SK-N-SH (cell line): Measurements from ENCODE around the gene CELSR1. TPM values are rescaled to one million over a fixed set of nuclear protein-coding genes. Genes with fewer than 3 reads are reported as not detected.

Experiments used
- CTCF ChIA-PET: fragments of 300-600, 350-600 bp; formaldehyde crosslinking; extraction: SDS; loops from one replicate; lab custom pipeline; 2021; lab: Yijun Ruan, JAX
- POLR2A ChIA-PET: fragments of 350-600 bp; sonication (Branson Sonifier 250); formaldehyde crosslinking; extraction: SDS; loops from one replicate; lab custom pipeline; 2020; ENCODE audit warnings: antibody characterized with exemption, inconsistent platforms; lab: Yijun Ruan, JAX
- DNase-seq: peaks from one replicate; pipeline ENCODE4 v3.0.0; 2012
- H2AFZ ChIP-seq: fragments of 200-600 bp; sonication (generic); 2 replicates; pipeline ENCODE4 v1.8.1; 2016; ENCODE audit warnings: antibody characterized with exemption, mild to moderate bottlenecking, low read depth
- H3F3A ChIP-seq: fragments of 200-600 bp; sonication (generic); replicated peaks from 2 replicates; pipeline ENCODE3; 2016; ENCODE audit warnings: antibody characterized with exemption, mild to moderate bottlenecking; ENCODE audit not compliant: insufficient read depth
- H3K27ac ChIP-seq, 2 experiments: fragments of 200-500 bp in 1 of 2; fragments of 200-600 bp in 1 of 2; sonication (Bioruptor generic) in 1 of 2; sonication (generic), shearing (Covaris generic) in 1 of 2; 2 replicates each; pipeline versions ENCODE4 v1.5.1 to v1.6.1; 2014 to 2016; ENCODE audit warnings: low read depth in 2 of 2, inconsistent platforms in 1 of 2, low read length in 1 of 2, mild to moderate bottlenecking in 1 of 2, mixed read lengths in 1 of 2
- H3K27me3 ChIP-seq: fragments of 200-600 bp; sonication (generic), shearing (Covaris generic); 2 replicates; pipeline ENCODE4 v1.6.1; 2016; ENCODE audit warnings: mixed run types; ENCODE audit not compliant: insufficient read depth
- H3K36me3 ChIP-seq, 2 experiments: fragments of 200-500 bp in 1 of 2; fragments of 200-600 bp in 1 of 2; sonication (Bioruptor generic) in 1 of 2; sonication (generic) in 1 of 2; replicated peaks in 1 of 2; 2 replicates each; pipeline versions ENCODE3 to v1.5.1; 2014 to 2016; ENCODE audit warnings: low read length in 1 of 2, mild to moderate bottlenecking in 1 of 2; ENCODE audit not compliant: insufficient read depth in 2 of 2, control insufficient read depth in 1 of 2
- H3K4me1 ChIP-seq, 2 experiments: fragments of 200-500 bp in 1 of 2; fragments of 200-600 bp in 1 of 2; sonication (Bioruptor generic) in 1 of 2; sonication (generic), shearing (Covaris generic) in 1 of 2; 2 replicates each; pipeline versions ENCODE4 v1.5.1 to v1.6.1; 2014 to 2016; ENCODE audit warnings: low read depth in 1 of 2, low read length in 1 of 2, mixed run types in 1 of 2; ENCODE audit not compliant: insufficient read depth in 2 of 2, control insufficient read depth in 1 of 2
- H3K4me2 ChIP-seq: fragments of 200-600 bp; sonication (generic), shearing (Covaris generic); 2 replicates; pipeline ENCODE4 v1.6.1; 2017; ENCODE audit warnings: mixed run types
- H3K4me3 ChIP-seq, 2 experiments: fragments of 200-500 bp in 1 of 2; fragments of 200-600 bp in 1 of 2; sonication (Bioruptor generic) in 1 of 2; sonication (generic), shearing (Covaris generic) in 1 of 2; 2 replicates each; pipeline versions ENCODE4 v1.5.1 to v1.8.1; 2014 to 2016; ENCODE audit warnings: low read depth in 2 of 2, inconsistent platforms in 1 of 2, low read length in 1 of 2, mild to moderate bottlenecking in 1 of 2, mixed read lengths in 1 of 2, moderate library complexity in 1 of 2
- H3K79me2 ChIP-seq: fragments of 200-600 bp; sonication (generic); 2 replicates; pipeline ENCODE4 v1.8.1; 2017; ENCODE audit warnings: mild to moderate bottlenecking; ENCODE audit not compliant: insufficient read depth
- H3K9ac ChIP-seq: fragments of 200-600 bp; sonication (generic); 2 replicates; pipeline ENCODE4 v1.6.1; 2017; ENCODE audit warnings: mixed run types
- H3K9me2 ChIP-seq: fragments of 200-600 bp; sonication (generic); 2 replicates; pipeline ENCODE4 v1.6.1; 2017; ENCODE audit warnings: mixed run types
- H3K9me3 ChIP-seq: fragments of 200-600 bp; sonication (generic); 2 replicates; pipeline ENCODE4 v1.6.1; 2017; ENCODE audit warnings: mixed run types, mild to moderate bottlenecking, moderate library complexity
- H4K20me1 ChIP-seq: fragments of 200-600 bp; sonication (generic); 2 replicates; pipeline ENCODE4 v1.6.1; 2017; ENCODE audit warnings: mild to moderate bottlenecking, mixed run types; ENCODE audit not compliant: insufficient read depth
- CHD2 ChIP-seq: fragments of 150-350 bp; IDR thresholded peaks from 2 replicates; pipeline ENCODE4 v1.6.1; 2018; ENCODE audit warnings: low read length; ENCODE audit not compliant: partially characterized antibody
- ELF1 ChIP-seq: IDR thresholded peaks from 2 replicates; pipeline ENCODE4 v1.4.0; 2012
- EP300 ChIP-seq, 2 experiments: IDR thresholded peaks; 2 replicates each; pipeline versions ENCODE4 v1.4.0 to v1.6.1; 2012; ENCODE audit warnings: borderline replicate concordance in 1 of 2, low read depth in 1 of 2, low read length in 1 of 2
- EZH2phosphoT487 ChIP-seq: fragments of 200-600 bp; sonication (generic); IDR thresholded peaks from 2 replicates; pipeline ENCODE4 v1.6.1; 2017; ENCODE audit warnings: low read depth, mixed run types, mild to moderate bottlenecking, antibody characterized with exemption, moderate library complexity, borderline replicate concordance
- FOSL2 ChIP-seq: IDR thresholded peaks from 2 replicates; pipeline ENCODE4 v1.4.0; 2012; ENCODE audit warnings: low read depth, mild to moderate bottlenecking, moderate library complexity, borderline replicate concordance
- FOXM1 ChIP-seq: IDR thresholded peaks from 2 replicates; pipeline ENCODE4 v1.4.0; 2012; ENCODE audit warnings: low read depth, mild to moderate bottlenecking
- GABPA ChIP-seq: IDR thresholded peaks from 2 replicates; pipeline ENCODE4 v1.4.0; 2012; ENCODE audit warnings: low read depth, mild to moderate bottlenecking
- IRF3 ChIP-seq: fragments of 150-350 bp; IDR thresholded peaks from 2 replicates; pipeline ENCODE4 v1.6.1; 2016; ENCODE audit warnings: mild to moderate bottlenecking, low read depth, low read length
- JUND ChIP-seq: IDR thresholded peaks from 2 replicates; pipeline ENCODE4 v1.4.0; 2012
- MXI1 ChIP-seq: IDR thresholded peaks from 2 replicates; pipeline ENCODE4 v1.6.1; 2012; ENCODE audit warnings: mild to moderate bottlenecking, low read depth, low read length, improper control_type of control experiment
- NRF1 ChIP-seq: IDR thresholded peaks from 2 replicates; pipeline ENCODE4 v1.6.1; 2012; ENCODE audit warnings: low read depth, mild to moderate bottlenecking, low read length
- POLR2AphosphoS5 ChIP-seq: IDR thresholded peaks from 2 replicates; pipeline ENCODE4 v1.6.1; 2012; ENCODE audit warnings: low read depth, low read length
- RAD21 ChIP-seq: IDR thresholded peaks from 2 replicates; pipeline ENCODE4 v1.6.1; 2012; ENCODE audit warnings: mild to moderate bottlenecking, low read length
- RCOR1 ChIP-seq: fragments of 150-350 bp; IDR thresholded peaks from 2 replicates; pipeline ENCODE4 v1.6.1; 2017; ENCODE audit warnings: antibody characterized with exemption, low read length
- RFX5 ChIP-seq: IDR thresholded peaks from 2 replicates; pipeline ENCODE4 v1.6.1; 2012; ENCODE audit warnings: mild to moderate bottlenecking, improper control_type of control experiment, low read length
- RXRA ChIP-seq: IDR thresholded peaks from 2 replicates; pipeline ENCODE4 v1.4.0; 2012; ENCODE audit warnings: low read depth, mild to moderate bottlenecking, borderline replicate concordance
- SIN3A ChIP-seq: IDR thresholded peaks from 2 replicates; pipeline ENCODE4 v1.6.1; 2012; ENCODE audit warnings: low read depth, mild to moderate bottlenecking, low read length, moderate library complexity, borderline replicate concordance
- TAF1 ChIP-seq: IDR thresholded peaks from 2 replicates; pipeline ENCODE4 v1.6.1; 2012; ENCODE audit warnings: low read depth, mild to moderate bottlenecking, low read length, moderate library complexity, borderline replicate concordance
- TCF12 ChIP-seq: IDR thresholded peaks from 2 replicates; pipeline ENCODE4 v1.4.0; 2012
- TEAD4 ChIP-seq: IDR thresholded peaks from 2 replicates; pipeline ENCODE4 v1.4.0; 2012; ENCODE audit warnings: mild to moderate bottlenecking, borderline replicate concordance; ENCODE audit not compliant: insufficient read depth
- USF1 ChIP-seq: IDR thresholded peaks from 2 replicates; pipeline ENCODE4 v1.4.0; 2012; ENCODE audit warnings: low read depth, borderline replicate concordance
- USF2 ChIP-seq: fragments of 150-350 bp; IDR thresholded peaks from 2 replicates; pipeline ENCODE4 v1.6.1; 2017; ENCODE audit warnings: antibody characterized with exemption, low read length, low read depth, borderline replicate concordance
- WGBS: methylation state at CpG from one replicate; pipeline ENCODE4 v1.1.6; 2017; ENCODE audit warnings: low lambda C conversion rate; 5-methylcytosine and 5-hydroxymethylcytosine counted together
- polyA plus RNA-seq, 3 experiments: library from polyadenylated mRNA; depleted of rRNA; stranded (reverse); fragments of >200 nt; gene quantifications; 2 replicates each; pipeline ENCODE4 v1.2.3, GENCODE V29; 2012

Gene CELSR1
- polyA plus RNA-seq, 1 of the 3 experiments (the other 2 are of a cell fraction), result 5.0 TPM

GRCh38 chr22:46467006-46467405 is 70.4 kb downstream of the CELSR1 start:
- H3K9me2 ChIP-seq, result no peaks in the 10 kb centered on the region
- no peaks in the 10 kb centered on the region for H3K27me3 ChIP-seq
- TF ChIP-seq IRF3 (no peak), GABPA (no peak), FOXM1 (no peak), TEAD4 (no peak), ELF1 (no peak), NRF1 (no peak)
- no peaks in the 10 kb centered on the region for H3K4me1 ChIP-seq
- no peak overlapping the region for H2AFZ ChIP-seq
- 83% methylated on average over 5 of the region's 5 CpGs for WGBS
- no peak for DNase-seq
- H3K27ac ChIP-seq, result no peak overlapping the region
- no peaks in the 10 kb centered on the region for H3K9me3 ChIP-seq
- no peaks in the 10 kb centered on the region for H3K36me3 ChIP-seq
- ChIA-PET POLR2A (no interaction called here), CTCF (no interaction called here)
- H4K20me1 ChIP-seq, result no peaks in the 10 kb centered on the region
- no peak overlapping the region for H3K4me3 ChIP-seq
- no peak overlapping the region for H3K9ac ChIP-seq
- peaks cover 7% of the 10 kb centered on the region for H3F3A ChIP-seq
- no peaks in the 10 kb centered on the region for H3K79me2 ChIP-seq
- H3K4me2 ChIP-seq, result no peak overlapping the region

GRCh38 chr22:46466255-46466676 is 71.2 kb downstream of the CELSR1 start:
- TF ChIP-seq TAF1 (no peak), EP300 (IDR thresholded peaks at IDR 0.05; ENCODE audit: borderline replicate concordance in 1 of 2, low read depth in 1 of 2, low read length in 1 of 2) (no peak), USF1 (no peak)
- 69% methylated on average over 4 of the region's 10 CpGs for WGBS
- no peak overlapping the region for H3K4me3 ChIP-seq
- H3K4me2 ChIP-seq, result no peak overlapping the region
- ChIA-PET CTCF (no interaction called here), POLR2A (no interaction called here)
- H3K79me2 ChIP-seq, result no peaks in the 10 kb centered on the region
- H3K9me2 ChIP-seq, result no peaks in the 10 kb centered on the region
- no peaks in the 10 kb centered on the region for H3K4me1 ChIP-seq
- H3K27ac ChIP-seq, result no peak overlapping the region
- no peaks in the 10 kb centered on the region for H3K9me3 ChIP-seq
- H3K9ac ChIP-seq, result no peak overlapping the region
- peaks cover 7% of the 10 kb centered on the region for H3F3A ChIP-seq
- no peak for DNase-seq
- no peak overlapping the region for H2AFZ ChIP-seq
- no peaks in the 10 kb centered on the region for H4K20me1 ChIP-seq
- H3K27me3 ChIP-seq, result no peaks in the 10 kb centered on the region
- no peaks in the 10 kb centered on the region for H3K36me3 ChIP-seq

- no peak for DNase-seq
- peaks cover 7% of the 10 kb centered on the region for H3F3A ChIP-seq
- no peak overlapping the region for H3K27ac ChIP-seq
- no peak overlapping the region for H2AFZ ChIP-seq
- H3K36me3 ChIP-seq, result no peaks in the 10 kb centered on the region
- no peaks in the 10 kb centered on the region for H3K9me3 ChIP-seq
- no peak overlapping the region for H3K4me3 ChIP-seq
- no peaks in the 10 kb centered on the region for H3K27me3 ChIP-seq
- no peaks in the 10 kb centered on the region for H4K20me1 ChIP-seq
- CTCF ChIA-PET, result no interaction called here
- H3K9me2 ChIP-seq, result no peaks in the 10 kb centered on the region
- H3K79me2 ChIP-seq, result no peaks in the 10 kb centered on the region
- H3K9ac ChIP-seq, result no peak overlapping the region
- POLR2A ChIA-PET, result no interaction called here
- H3K4me1 ChIP-seq, result no peaks in the 10 kb centered on the region
- H3K4me2 ChIP-seq, result no peak overlapping the region
- no peak for TF ChIP-seq EZH2phosphoT487
- no peak for TF ChIP-seq CHD2
- TF ChIP-seq RCOR1, result no peak
- no peak for TF ChIP-seq SIN3A
- TF ChIP-seq MXI1, result no peak
- TF ChIP-seq JUND, result no peak
- TF ChIP-seq RFX5, result no peak
- TF ChIP-seq GABPA, result no peak
- TF ChIP-seq POLR2AphosphoS5, result no peak
- no peak for TF ChIP-seq RXRA
- TF ChIP-seq TCF12, result no peak
- TF ChIP-seq NRF1, result no peak
- TF ChIP-seq FOSL2, result no peak
- no peak for TF ChIP-seq RAD21
- no peak for TF ChIP-seq USF2
- 79% methylated on average over 8 of the region's 12 CpGs for WGBS
Measured at GRCh38 chr22:46465793-46466192, 71.6 kb downstream of the CELSR1 start.
